Measurements from ENCODE around the gene EIF6. TPM values are rescaled to one million over a fixed set of nuclear protein-coding genes. Genes with fewer than 3 reads are reported as not detected.

EIF6 gene
- total RNA-seq, 3 donors from 2014 or later, result 105 to 206 (median 182) TPM

GRCh38 chr20:35284992-35285805, 627 bp upstream of the EIF6 start:
- intact Hi-C loops (cut with DNase I, micrococcal nuclease), result no loop called here
- Histone ChIP-seq H3K36me3 (ENCODE audit: low read depth) (no peaks in the 10 kb centered on the region), H3K9me3 (no peaks in the 10 kb centered on the region), H3K4me1 (ENCODE audit: low read depth) (peaks cover 27% of the 10 kb centered on the region), H3K4me3 (peak overlapping the region; percentile 47)
- ATAC-seq (peak; percentile 31), DNase-seq (peak in 1 of 3 donors; percentile 53)
- TF ChIP-seq, protein P1, sequence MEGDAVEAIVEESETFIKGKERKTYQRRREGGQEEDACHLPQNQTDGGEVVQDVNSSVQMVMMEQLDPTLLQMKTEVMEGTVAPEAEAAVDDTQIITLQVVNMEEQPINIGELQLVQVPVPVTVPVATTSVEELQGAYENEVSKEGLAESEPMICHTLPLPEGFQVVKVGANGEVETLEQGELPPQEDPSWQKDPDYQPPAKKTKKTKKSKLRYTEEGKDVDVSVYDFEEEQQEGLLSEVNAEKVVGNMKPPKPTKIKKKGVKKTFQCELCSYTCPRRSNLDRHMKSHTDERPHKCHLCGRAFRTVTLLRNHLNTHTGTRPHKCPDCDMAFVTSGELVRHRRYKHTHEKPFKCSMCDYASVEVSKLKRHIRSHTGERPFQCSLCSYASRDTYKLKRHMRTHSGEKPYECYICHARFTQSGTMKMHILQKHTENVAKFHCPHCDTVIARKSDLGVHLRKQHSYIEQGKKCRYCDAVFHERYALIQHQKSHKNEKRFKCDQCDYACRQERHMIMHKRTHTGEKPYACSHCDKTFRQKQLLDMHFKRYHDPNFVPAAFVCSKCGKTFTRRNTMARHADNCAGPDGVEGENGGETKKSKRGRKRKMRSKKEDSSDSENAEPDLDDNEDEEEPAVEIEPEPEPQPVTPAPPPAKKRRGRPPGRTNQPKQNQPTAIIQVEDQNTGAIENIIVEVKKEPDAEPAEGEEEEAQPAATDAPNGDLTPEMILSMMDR (IDR thresholded peaks at IDR 0.05), result no peak

DNA sequence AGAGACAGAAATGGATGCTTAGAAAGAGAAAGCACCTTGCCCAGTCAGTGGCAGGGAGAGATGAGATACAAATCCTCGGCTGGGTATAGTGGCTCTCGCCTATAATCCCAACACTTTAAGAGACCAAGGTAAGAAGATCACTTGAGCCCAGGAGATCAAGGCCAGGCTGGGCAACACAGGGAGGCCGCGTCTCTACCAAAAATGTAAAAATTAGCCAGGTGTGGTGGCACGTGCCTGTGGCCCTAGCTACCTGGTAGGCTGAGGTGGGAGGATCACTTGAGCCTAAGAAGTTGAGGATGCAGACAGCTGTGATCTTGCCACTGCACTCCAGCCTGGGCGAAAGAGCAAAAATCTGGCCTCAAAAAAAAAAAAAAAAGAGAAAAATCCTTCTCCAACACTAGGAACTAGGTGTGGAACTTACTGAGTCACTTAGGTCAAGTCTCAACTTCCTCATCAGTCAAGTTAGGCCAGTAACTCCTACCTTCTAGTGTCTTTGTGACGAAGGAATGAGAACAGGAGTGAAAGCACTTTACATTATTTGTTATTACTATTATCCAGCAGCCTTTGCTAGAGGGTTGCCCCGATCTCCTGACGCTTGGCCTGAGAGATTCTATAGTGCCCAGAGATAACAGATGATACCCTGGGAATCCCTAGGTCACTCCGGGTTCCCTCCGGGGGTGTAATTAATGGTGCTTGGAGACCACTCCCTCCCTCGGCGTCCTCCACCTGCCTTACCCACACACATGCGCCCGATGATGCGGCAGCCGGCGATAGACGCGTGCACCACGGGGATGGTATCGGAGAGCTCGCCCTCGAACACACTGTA, 918 bp downstream of the EIF6 start:
- Histone ChIP-seq H3K4me1 (ENCODE audit: low read depth) (peaks cover 27% of the 10 kb centered on the region), H3K9me3 (no peaks in the 10 kb centered on the region), H3K4me3 (peak overlapping the region; percentile 47), H3K36me3 (ENCODE audit: low read depth) (no peaks in the 10 kb centered on the region)
- intact Hi-C loops (cut with DNase I, micrococcal nuclease), result no loop called here
- DNase-seq, result no peak
- peak; percentile 40 for ATAC-seq
- TF ChIP-seq, protein P1 (IDR thresholded peaks at IDR 0.05), result no peak

DNA sequence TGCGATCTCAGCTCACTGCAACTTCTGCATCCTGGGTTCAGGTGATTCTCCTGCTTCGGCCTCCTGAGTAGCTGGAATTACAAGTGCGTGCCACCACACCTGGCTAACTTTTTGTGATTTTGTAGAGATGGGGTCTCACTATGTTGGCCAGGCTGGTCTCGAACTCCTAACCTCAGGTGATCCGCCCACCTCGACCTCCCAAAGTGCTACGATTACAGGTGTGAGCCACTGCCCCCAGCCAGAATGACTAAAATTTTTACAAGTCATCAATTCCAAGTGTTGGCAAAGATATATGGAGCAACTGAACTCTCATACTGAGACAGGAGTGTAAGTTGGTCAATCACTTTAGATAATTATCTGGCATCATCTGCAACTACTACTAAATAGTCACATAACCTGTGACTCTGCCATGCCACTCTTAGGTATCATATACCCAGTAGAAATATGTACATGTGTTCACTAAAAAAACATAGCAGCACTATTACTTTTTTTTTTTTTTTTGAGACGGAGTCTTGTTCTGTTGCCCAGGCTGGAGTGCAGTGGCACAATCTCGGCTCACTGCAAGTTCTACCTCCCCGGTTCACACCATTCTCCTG, 3.0 kb downstream of the EIF6 start:
- Histone ChIP-seq H3K36me3 (ENCODE audit: low read depth) (no peaks in the 10 kb centered on the region), H3K4me3 (no peak overlapping the region), H3K9me3 (no peaks in the 10 kb centered on the region), H3K4me1 (ENCODE audit: low read depth) (peaks cover 33% of the 10 kb centered on the region)
- intact Hi-C loops (cut with DNase I, micrococcal nuclease), result no loop called here
- DNase-seq (no peak), ATAC-seq (no peak)
- TF ChIP-seq, protein P1 (IDR thresholded peaks at IDR 0.05), result no peak

DNA sequence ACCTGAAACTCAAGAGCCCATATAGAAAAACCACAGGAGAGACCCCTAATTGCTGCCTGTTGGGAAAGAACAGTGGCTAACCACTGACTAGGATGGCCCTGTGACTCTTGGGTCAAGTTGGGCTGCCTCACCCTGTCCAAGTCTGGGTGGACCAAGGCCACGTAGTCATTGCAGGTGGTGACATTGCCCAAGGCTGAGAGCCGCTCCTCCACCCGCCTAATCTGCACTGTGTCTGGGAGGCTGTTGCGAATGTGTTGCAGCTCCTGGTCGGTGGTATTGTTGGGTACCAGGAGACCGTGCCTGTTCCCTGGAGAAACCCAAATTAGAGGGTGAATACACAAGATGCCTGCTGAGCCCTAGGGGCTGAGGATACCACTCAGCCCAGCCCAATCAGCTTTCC, 4.0 kb downstream of the EIF6 start:
- ATAC-seq (no peak), DNase-seq (no peak)
- intact Hi-C loops (cut with DNase I, micrococcal nuclease), result no loop called here
- peaks cover 37% of the 10 kb centered on the region for H3K4me1 ChIP-seq (ENCODE audit: low read depth)
- no peaks in the 10 kb centered on the region for H3K36me3 ChIP-seq (ENCODE audit: low read depth)
- H3K9me3 ChIP-seq, result no peaks in the 10 kb centered on the region
- TF ChIP-seq, protein P1 (IDR thresholded peaks at IDR 0.05), result no peak
- H3K4me3 ChIP-seq, result no peak overlapping the region

DNA sequence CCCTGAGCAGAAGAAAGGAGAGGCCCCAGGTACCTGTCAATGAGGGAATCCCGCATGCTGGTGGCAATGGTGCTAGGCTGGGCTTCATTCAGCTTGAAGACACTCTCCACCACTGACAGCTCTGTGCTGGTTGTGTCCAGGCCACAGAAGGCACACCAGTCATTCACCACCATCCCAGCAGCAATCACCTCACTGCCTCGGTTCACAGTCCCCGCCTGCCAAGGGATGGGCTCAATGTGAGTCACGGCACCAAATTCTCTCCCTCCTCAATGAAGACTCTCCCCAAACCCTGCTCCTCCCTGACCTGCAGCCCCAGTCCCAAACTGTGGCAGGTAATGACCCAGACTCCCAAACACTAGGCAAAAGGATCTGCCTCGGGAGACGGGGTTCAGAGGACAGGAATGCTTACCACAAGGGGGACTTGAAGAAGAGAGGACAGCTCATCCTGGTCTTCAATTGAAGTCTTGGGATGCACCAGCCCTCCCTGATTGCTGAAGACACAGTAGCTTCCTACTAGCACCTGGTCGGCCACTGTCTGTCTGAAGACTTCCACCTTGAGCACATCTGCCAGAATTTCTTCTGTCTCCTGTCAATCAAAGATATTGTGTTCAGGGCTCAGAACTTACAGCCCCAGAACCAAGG, 4.9 kb downstream of the EIF6 start:
- Histone ChIP-seq H3K9me3 (no peaks in the 10 kb centered on the region), H3K4me3 (no peak overlapping the region), H3K4me1 (ENCODE audit: low read depth) (peaks cover 28% of the 10 kb centered on the region), H3K36me3 (ENCODE audit: low read depth) (no peaks in the 10 kb centered on the region)
- ATAC-seq (no peak), DNase-seq (no peak)
- intact Hi-C loops (cut with DNase I, micrococcal nuclease), result no loop called here
- TF ChIP-seq, protein P1 (IDR thresholded peaks at IDR 0.05), result no peak

Data from mucosa of descending colon (tissue), 3 donors.